Liver (tissue), 9 donors: ENCODE results near the gene C11orf97. TPM values are rescaled to one million over a fixed set of nuclear protein-coding genes. Genes with fewer than 3 reads are reported as not detected.

Source experiments
- DNase-seq: peaks from one replicate; pipeline ENCODE4 v3.0.0-alpha.2; 2017; ENCODE audit warnings: low spot score
- H3K27ac ChIP-seq, 2 donors: one replicate each; pipeline ENCODE4 v1.7.0; 2013; ENCODE audit warnings: inconsistent platforms in 2 of 2, low read length in 2 of 2, control low read depth in 1 of 2, low read depth in 1 of 2, mild to moderate bottlenecking in 1 of 2
- H3K27me3 ChIP-seq, 4 donors: one replicate each; pipeline versions ENCODE4 v1.6.1 to v1.7.0; 2013; ENCODE audit warnings: low read length in 3 of 4, inconsistent platforms in 1 of 4, mild to moderate bottlenecking in 1 of 4, moderate library complexity in 1 of 4; ENCODE audit not compliant: control insufficient read depth in 4 of 4, insufficient read depth in 4 of 4
- H3K36me3 ChIP-seq, 4 donors: one replicate each; pipeline versions ENCODE4 v1.6.1 to v1.7.0; 2013; ENCODE audit warnings: low read length in 3 of 4, mild to moderate bottlenecking in 3 of 4, low read depth in 1 of 4, moderate library complexity in 1 of 4; ENCODE audit not compliant: control insufficient read depth in 4 of 4, insufficient read depth in 3 of 4
- H3K4me1 ChIP-seq, 4 donors: one replicate each; pipeline versions ENCODE4 v1.6.1 to v1.7.0; 2013; ENCODE audit warnings: low read length in 3 of 4, mild to moderate bottlenecking in 3 of 4, moderate library complexity in 1 of 4; ENCODE audit not compliant: control insufficient read depth in 4 of 4, insufficient read depth in 4 of 4
- H3K4me3 ChIP-seq, 3 donors: one replicate each; pipeline versions ENCODE4 v1.6.1 to v1.7.0; 2013; ENCODE audit warnings: low read length in 3 of 3, control low read depth in 1 of 3, low read depth in 1 of 3, mild to moderate bottlenecking in 1 of 3
- H3K9ac ChIP-seq, 2 donors: one replicate each; pipeline ENCODE4 v1.7.0; 2013; ENCODE audit warnings: low read length in 2 of 2, mild to moderate bottlenecking in 2 of 2, moderate library complexity in 2 of 2, control low read depth in 1 of 2, low read depth in 1 of 2
- H3K9me3 ChIP-seq, 4 donors: one replicate each; pipeline versions ENCODE4 v1.6.1 to v1.7.0; 2013; ENCODE audit warnings: low read length in 3 of 4; ENCODE audit not compliant: control insufficient read depth in 4 of 4
- EGR1 ChIP-seq, 2 donors: IDR thresholded peaks; 2 replicates each; pipeline ENCODE4 v1.6.1; 2016 to 2018; ENCODE audit warnings: antibody characterized with exemption in 2 of 2, low read depth in 2 of 2
- FOXA1 ChIP-seq: IDR thresholded peaks from 2 replicates; pipeline ENCODE4 v1.6.1; 2016; ENCODE audit warnings: antibody characterized with exemption
- FOXA2 ChIP-seq: IDR thresholded peaks from 2 replicates; pipeline ENCODE4 v1.6.1; 2016; ENCODE audit warnings: antibody characterized with exemption
- HNF4A ChIP-seq, 2 donors: conservative IDR thresholded peaks; 2 replicates each; pipeline ENCODE4 v1.6.1; 2016; ENCODE audit warnings: antibody characterized with exemption in 2 of 2, mild to moderate bottlenecking in 2 of 2
- HNF4G ChIP-seq: IDR thresholded peaks from 2 replicates; pipeline ENCODE4 v1.6.1; 2016; ENCODE audit warnings: antibody characterized with exemption
- JUND ChIP-seq, 2 donors: IDR thresholded peaks; 2 replicates each; pipeline ENCODE4 v1.6.1; 2016; ENCODE audit warnings: antibody characterized with exemption in 2 of 2
- NR2F2 ChIP-seq: IDR thresholded peaks from 2 replicates; pipeline ENCODE4 v1.6.1; 2016; ENCODE audit warnings: antibody characterized with exemption
- RAD21 ChIP-seq, 2 donors: IDR thresholded peaks; 2 replicates each; pipeline ENCODE4 v1.6.1; 2016; ENCODE audit warnings: antibody characterized with exemption in 2 of 2, mild to moderate bottlenecking in 2 of 2
- RXRA ChIP-seq, 2 donors: IDR thresholded peaks; 2 replicates each; pipeline ENCODE4 v1.6.1; 2017 to 2018; ENCODE audit warnings: antibody characterized with exemption in 2 of 2, mild to moderate bottlenecking in 1 of 2
- SP1 ChIP-seq: IDR thresholded peaks from 2 replicates; pipeline ENCODE4 v1.6.1; 2018; ENCODE audit warnings: antibody characterized with exemption, mild to moderate bottlenecking
- TAF1 ChIP-seq: conservative IDR thresholded peaks from 2 replicates; pipeline ENCODE4 v1.6.1; 2016; ENCODE audit warnings: antibody characterized with exemption, mild to moderate bottlenecking
- YY1 ChIP-seq: IDR thresholded peaks from 2 replicates; pipeline ENCODE4 v1.6.1; 2016; ENCODE audit warnings: antibody characterized with exemption, mild to moderate bottlenecking
- WGBS: extraction: QIAGEN DNeasy Blood & Tissue Kit; methylation state at CpG from one replicate; pipeline ENCODE4 v1.1.7; 2013; 5-methylcytosine and 5-hydroxymethylcytosine counted together
- polyA plus RNA-seq, 2 donors: library from polyadenylated mRNA; stranded (reverse) in 1 of 2; unstranded in 1 of 2; fragments of 200-250 nt in 1 of 2; fragments of >200 nt in 1 of 2; fragmentation: Nextera tagmentation in 1 of 2; extraction: Ambion mirVana in 1 of 2; gene quantifications; one replicate each; pipeline versions ENCODE4 v1.2.1 to v1.2.3, GENCODE V29; 2013 to 2015
- total RNA-seq, 2 donors: library from RNA; depleted of rRNA; stranded (reverse); fragments of >200 nt; gene quantifications; one replicate each; pipeline ENCODE4 v1.2.3, GENCODE V29; 2014
- TF ChIP-seq, protein P1 (sequence below): IDR thresholded peaks from 2 replicates; pipeline ENCODE4 v1.6.1; 2016; ENCODE audit warnings: antibody characterized with exemption
- TF ChIP-seq, protein P2 (sequence below): fragments of 150-350 bp; IDR thresholded peaks from 2 replicates; pipeline ENCODE4 v1.5.1; 2017; ENCODE audit warnings: improper control_type of control experiment, low read depth, low read length; ENCODE audit not compliant: missing input control
- TF ChIP-seq, protein P3 (sequence below): IDR thresholded peaks from 2 replicates; pipeline ENCODE4 v1.6.1; 2016; ENCODE audit warnings: antibody characterized with exemption
- TF ChIP-seq, protein P4 (sequence below): IDR thresholded peaks from 2 replicates; pipeline ENCODE4 v1.6.1; 2016; ENCODE audit warnings: antibody characterized with exemption
- donor health status: healthy.
- donor health status: healthy.
- donor health status: healthy.
- donor health status: healthy.
- donor health status: healthy.

C11orf97 gene
- total and polyA plus RNA-seq, 4 donors: 0.36 to 0.94 TPM; not detected in 2

DNA sequence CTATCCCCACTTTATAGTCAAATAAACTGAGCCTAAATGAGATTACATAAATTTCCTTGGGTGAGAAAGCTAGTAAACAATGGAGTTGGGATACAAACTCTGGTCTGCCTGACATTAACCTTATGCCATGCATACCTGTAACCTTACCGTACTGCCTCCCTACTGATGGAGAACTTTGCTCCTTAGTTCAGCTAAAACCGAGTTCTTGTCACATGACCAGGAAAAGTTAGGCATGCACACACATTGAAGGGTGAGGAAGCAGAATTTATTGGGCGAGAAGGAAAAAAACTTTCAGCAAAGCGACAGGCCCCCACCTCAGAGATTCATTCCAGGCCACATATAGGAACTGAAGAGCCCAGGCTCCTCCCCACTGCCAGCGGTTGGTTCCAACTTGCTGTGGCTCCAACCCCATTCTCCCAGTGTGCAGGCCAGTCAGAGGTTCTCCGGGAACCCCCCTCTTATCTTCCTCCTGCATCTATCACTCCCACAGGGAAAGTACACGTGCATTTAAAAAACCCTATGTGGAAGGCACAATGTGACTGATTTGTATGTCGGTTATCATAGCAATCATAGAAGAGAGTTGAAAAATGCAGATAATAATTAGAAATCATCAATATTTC is 51.7 kb downstream of the C11orf97 start (continued):
- TF ChIP-seq EGR1 (IDR thresholded peaks at IDR 0.05; ENCODE audit: low read depth in 2 of 2): no peak
- TF ChIP-seq RXRA (IDR thresholded peaks at IDR 0.05): no peak
- TF ChIP-seq RAD21 (IDR thresholded peaks at IDR 0.05): no peak

DNA sequence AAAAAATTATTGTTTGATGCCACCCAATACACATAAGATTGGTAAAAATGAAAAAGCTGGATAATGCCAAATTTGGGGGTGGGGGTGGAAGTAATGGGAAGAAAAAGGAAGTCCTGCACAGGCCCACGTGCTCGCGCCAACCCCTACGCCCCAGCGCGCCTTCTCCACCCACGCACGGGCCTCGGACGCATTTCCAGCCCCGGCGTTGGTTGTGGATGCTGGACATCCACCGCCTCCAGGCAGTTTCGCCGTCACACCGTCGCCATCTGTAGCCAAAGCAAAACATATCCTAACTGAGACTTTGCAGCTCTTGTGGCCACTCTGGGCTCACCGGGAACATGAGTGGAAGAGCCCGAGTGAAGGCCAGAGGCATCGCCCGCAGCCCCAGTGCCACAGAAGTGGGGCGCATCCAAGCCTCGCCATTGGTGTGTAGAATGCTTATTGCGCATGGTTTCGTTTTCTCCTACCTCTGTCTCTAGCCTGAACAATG is 55.0 kb downstream of the C11orf97 start, which contains the start of gene PIWIL4:
Gene PIWIL4 (plus strand): TSS at position 188 of the 490 bp plus-strand sequence. CDS start 151 bp downstream, at position 339.
- Histone ChIP-seq H3K36me3 (no peaks in the 10 kb centered on the region), H3K4me1 (no peaks in the 10 kb centered on the region), H3K9me3 (no peaks in the 10 kb centered on the region), H3K4me3 (no peak within 1 kb of the TSS), H3K9ac (no peak within 1 kb of the TSS), H3K27me3 (no peaks in the 10 kb centered on the region), H3K27ac (no peak within 1 kb of the TSS)
- 94% methylated on average over 25 of the region's 25 CpGs for WGBS
- DNase-seq: no peak
- TF ChIP-seq, protein P1, sequence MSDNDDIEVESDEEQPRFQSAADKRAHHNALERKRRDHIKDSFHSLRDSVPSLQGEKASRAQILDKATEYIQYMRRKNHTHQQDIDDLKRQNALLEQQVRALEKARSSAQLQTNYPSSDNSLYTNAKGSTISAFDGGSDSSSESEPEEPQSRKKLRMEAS: no peak
- TF ChIP-seq NR2F2: no peak
- TF ChIP-seq YY1: no peak
- TF ChIP-seq, protein P2, sequence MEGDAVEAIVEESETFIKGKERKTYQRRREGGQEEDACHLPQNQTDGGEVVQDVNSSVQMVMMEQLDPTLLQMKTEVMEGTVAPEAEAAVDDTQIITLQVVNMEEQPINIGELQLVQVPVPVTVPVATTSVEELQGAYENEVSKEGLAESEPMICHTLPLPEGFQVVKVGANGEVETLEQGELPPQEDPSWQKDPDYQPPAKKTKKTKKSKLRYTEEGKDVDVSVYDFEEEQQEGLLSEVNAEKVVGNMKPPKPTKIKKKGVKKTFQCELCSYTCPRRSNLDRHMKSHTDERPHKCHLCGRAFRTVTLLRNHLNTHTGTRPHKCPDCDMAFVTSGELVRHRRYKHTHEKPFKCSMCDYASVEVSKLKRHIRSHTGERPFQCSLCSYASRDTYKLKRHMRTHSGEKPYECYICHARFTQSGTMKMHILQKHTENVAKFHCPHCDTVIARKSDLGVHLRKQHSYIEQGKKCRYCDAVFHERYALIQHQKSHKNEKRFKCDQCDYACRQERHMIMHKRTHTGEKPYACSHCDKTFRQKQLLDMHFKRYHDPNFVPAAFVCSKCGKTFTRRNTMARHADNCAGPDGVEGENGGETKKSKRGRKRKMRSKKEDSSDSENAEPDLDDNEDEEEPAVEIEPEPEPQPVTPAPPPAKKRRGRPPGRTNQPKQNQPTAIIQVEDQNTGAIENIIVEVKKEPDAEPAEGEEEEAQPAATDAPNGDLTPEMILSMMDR: no peak
- TF ChIP-seq, protein P3, sequence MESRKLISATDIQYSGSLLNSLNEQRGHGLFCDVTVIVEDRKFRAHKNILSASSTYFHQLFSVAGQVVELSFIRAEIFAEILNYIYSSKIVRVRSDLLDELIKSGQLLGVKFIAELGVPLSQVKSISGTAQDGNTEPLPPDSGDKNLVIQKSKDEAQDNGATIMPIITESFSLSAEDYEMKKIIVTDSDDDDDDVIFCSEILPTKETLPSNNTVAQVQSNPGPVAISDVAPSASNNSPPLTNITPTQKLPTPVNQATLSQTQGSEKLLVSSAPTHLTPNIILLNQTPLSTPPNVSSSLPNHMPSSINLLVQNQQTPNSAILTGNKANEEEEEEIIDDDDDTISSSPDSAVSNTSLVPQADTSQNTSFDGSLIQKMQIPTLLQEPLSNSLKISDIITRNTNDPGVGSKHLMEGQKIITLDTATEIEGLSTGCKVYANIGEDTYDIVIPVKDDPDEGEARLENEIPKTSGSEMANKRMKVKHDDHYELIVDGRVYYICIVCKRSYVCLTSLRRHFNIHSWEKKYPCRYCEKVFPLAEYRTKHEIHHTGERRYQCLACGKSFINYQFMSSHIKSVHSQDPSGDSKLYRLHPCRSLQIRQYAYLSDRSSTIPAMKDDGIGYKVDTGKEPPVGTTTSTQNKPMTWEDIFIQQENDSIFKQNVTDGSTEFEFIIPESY: no peak
- no peak for TF ChIP-seq FOXA2
- TF ChIP-seq TAF1: no peak
- no peak for TF ChIP-seq EGR1 (IDR thresholded peaks at IDR 0.05; ENCODE audit: low read depth in 2 of 2)
- TF ChIP-seq HNF4G: no peak
- TF ChIP-seq JUND (IDR thresholded peaks at IDR 0.05): no peak
- no peak for TF ChIP-seq SP1

DNA sequence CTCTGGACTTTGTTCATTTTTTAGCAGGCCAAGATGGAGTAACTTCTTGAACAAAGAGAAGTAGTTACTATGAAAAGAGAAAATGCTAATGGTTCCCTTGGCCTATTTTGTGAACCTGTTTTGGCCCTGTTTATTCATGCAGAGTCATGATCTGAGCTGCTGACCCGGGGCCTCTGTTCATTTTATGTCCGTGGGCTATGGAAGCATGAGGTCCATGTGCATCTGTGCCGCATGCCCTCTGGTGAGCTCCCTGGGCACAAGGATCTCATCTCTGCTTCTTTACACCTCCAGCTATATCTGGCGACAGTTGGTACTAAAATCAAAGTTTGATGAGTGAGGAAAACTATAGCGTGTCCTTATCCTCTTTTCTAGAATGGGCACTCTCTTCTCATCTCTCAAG is 55.9 kb downstream of the C11orf97 start:
- Histone ChIP-seq H3K27me3 (no peaks in the 10 kb centered on the region), H3K9ac (no peak overlapping the region), H3K36me3 (no peaks in the 10 kb centered on the region), H3K9me3 (no peaks in the 10 kb centered on the region), H3K4me1 (no peaks in the 10 kb centered on the region), H3K4me3 (no peak overlapping the region), H3K27ac (no peak overlapping the region)
- TF ChIP-seq, protein P3: no peak
- TF ChIP-seq HNF4A (conservative IDR thresholded peaks at IDR 0.05): no peak
- TF ChIP-seq EGR1 (IDR thresholded peaks at IDR 0.05; ENCODE audit: low read depth in 2 of 2): no peak
- TF ChIP-seq NR2F2: no peak
- TF ChIP-seq RAD21 (IDR thresholded peaks at IDR 0.05): no peak
- TF ChIP-seq, protein P4, sequence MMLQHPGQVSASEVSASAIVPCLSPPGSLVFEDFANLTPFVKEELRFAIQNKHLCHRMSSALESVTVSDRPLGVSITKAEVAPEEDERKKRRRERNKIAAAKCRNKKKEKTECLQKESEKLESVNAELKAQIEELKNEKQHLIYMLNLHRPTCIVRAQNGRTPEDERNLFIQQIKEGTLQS: no peak
- TF ChIP-seq, protein P2: no peak
- no peak for TF ChIP-seq FOXA1
- TF ChIP-seq YY1: no peak
- TF ChIP-seq SP1: no peak
- no peak for TF ChIP-seq TAF1
- no peak for TF ChIP-seq FOXA2
- WGBS: 93% methylated on average over 5 of the region's 5 CpGs
- DNase-seq: no peak
